OCI-LY3 (cell line): ENCODE results near the gene THAP3.

Experiments
- H2AFZ ChIP-seq: fragments of 200-600, 300-600 bp; shearing (Covaris generic); 2 replicates; pipeline ENCODE4 v1.6.0; 2014; ENCODE audit warnings: antibody characterized with exemption, low read depth, low read length
- H3K27ac ChIP-seq: fragments of 200-600, 300-600 bp; sonication (generic); 2 replicates; pipeline ENCODE4 v1.5.1; 2014; ENCODE audit warnings: mild to moderate bottlenecking, low read length, moderate library complexity, mixed read lengths
- H3K27me3 ChIP-seq: fragments of 200-600, 300-600 bp; sonication (generic); 2 replicates; pipeline ENCODE4 v1.6.1; 2014; ENCODE audit warnings: low read depth, low read length, mixed read lengths
- H3K36me3 ChIP-seq: fragments of 200-600, 300-600 bp; sonication (generic); replicated peaks from 2 replicates; pipeline ENCODE3; 2014; ENCODE audit warnings: low read depth, low read length, mixed read lengths
- H3K4me1 ChIP-seq: fragments of 300-600, 200-600 bp; sonication (generic); 2 replicates; pipeline ENCODE4 v1.6.1; 2014; ENCODE audit warnings: low read length, mixed read lengths
- H3K4me2 ChIP-seq: fragments of 200-600, 300-600 bp; sonication (generic); 2 replicates; pipeline ENCODE4 v1.6.1; 2014; ENCODE audit warnings: low read length, mixed read lengths
- H3K4me3 ChIP-seq: fragments of 300-600, 200-600 bp; sonication (generic); 2 replicates; pipeline ENCODE4 v1.5.1; 2014; ENCODE audit warnings: antibody characterized with exemption, mild to moderate bottlenecking, low read length, moderate library complexity
- H3K79me2 ChIP-seq: fragments of 300-600, 200-600 bp; shearing (Covaris generic); 2 replicates; pipeline ENCODE4 v1.6.1; 2014; ENCODE audit warnings: mild to moderate bottlenecking, low read length, mixed read lengths
- H3K9ac ChIP-seq: fragments of 300-600, 200-600 bp; shearing (Covaris generic); 2 replicates; pipeline ENCODE4 v1.6.0; 2014; ENCODE audit warnings: mild to moderate bottlenecking, low read length, moderate library complexity
- H3K9me3 ChIP-seq: fragments of 200-600, 300-600 bp; shearing (Covaris generic); 2 replicates; pipeline ENCODE4 v1.6.1; 2014; ENCODE audit warnings: low read length, mixed read lengths; ENCODE audit not compliant: insufficient read depth
- H4K20me1 ChIP-seq: fragments of 200-600, 300-600 bp; sonication (generic); 2 replicates; pipeline ENCODE4 v1.6.1; 2016; ENCODE audit warnings: low read length, mixed read lengths; ENCODE audit not compliant: insufficient read depth
- EZH2phosphoT487 ChIP-seq: fragments of 200-600 bp; shearing (Covaris generic); IDR thresholded peaks from 2 replicates; pipeline ENCODE4 v1.6.1; 2018; ENCODE audit warnings: antibody characterized with exemption, mixed run types, low read depth
- TF ChIP-seq, protein P1 (sequence below): fragments of 200-600, 300-600 bp; sonication (generic); IDR thresholded peaks from 2 replicates; pipeline ENCODE4 v1.5.1; 2014; ENCODE audit warnings: antibody characterized with exemption, low read length, low read depth

Gene THAP3

DNA sequence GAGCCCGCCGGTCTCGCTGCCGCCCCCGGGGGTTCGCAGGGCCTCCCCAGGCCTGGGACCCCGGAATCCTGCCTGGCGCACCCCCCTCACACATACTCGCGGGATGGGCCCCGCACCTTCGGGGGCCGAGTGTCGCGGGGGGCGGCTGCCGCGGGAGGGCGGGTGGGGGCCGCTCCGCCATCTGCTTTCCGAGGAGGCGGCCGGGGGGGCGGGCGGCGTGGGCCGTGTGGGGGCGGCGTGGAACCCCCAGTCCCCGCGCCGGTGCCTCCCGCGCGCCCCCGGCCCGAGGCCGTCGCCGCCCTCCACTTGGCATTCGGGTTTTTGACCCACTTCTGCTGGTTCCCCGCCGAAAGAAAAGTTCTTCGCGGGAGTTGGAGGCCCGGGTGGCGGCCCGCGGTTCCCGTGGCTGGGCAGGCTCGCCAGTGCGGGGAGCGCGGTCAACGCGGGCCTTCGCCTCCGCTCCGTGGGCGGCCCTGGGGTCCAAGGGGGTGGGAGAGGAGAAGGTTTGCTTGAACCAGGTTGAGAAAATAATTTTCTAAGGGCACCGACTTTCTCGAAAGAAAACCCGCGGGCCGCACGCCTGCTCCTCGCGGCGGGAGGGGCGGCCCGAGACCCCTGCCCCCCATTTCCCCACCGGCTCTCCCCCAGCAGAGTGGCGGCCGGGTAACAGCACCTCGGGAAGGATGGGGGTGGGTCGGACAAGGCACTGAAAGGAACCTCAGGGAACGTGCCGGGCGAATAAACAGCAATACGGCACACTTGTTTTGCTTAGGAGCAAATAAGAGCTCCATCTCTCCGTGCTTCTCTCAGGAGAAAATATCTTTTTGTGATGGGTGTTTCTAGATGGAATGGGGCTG is 9.5 kb upstream of the THAP3 start:
- peak overlapping the region; percentile 57 for H3K9ac ChIP-seq
- peaks cover 37% of the 10 kb centered on the region for H3K79me2 ChIP-seq
- TF ChIP-seq EZH2phosphoT487, result no peak
- TF ChIP-seq, protein P1, sequence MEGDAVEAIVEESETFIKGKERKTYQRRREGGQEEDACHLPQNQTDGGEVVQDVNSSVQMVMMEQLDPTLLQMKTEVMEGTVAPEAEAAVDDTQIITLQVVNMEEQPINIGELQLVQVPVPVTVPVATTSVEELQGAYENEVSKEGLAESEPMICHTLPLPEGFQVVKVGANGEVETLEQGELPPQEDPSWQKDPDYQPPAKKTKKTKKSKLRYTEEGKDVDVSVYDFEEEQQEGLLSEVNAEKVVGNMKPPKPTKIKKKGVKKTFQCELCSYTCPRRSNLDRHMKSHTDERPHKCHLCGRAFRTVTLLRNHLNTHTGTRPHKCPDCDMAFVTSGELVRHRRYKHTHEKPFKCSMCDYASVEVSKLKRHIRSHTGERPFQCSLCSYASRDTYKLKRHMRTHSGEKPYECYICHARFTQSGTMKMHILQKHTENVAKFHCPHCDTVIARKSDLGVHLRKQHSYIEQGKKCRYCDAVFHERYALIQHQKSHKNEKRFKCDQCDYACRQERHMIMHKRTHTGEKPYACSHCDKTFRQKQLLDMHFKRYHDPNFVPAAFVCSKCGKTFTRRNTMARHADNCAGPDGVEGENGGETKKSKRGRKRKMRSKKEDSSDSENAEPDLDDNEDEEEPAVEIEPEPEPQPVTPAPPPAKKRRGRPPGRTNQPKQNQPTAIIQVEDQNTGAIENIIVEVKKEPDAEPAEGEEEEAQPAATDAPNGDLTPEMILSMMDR, result no peak
- H3K4me3 ChIP-seq, result peak overlapping the region; percentile 83
- H3K4me2 ChIP-seq, result peak overlapping the region; percentile 82
- H3K36me3 ChIP-seq, result peaks cover 7% of the 10 kb centered on the region
- H3K4me1 ChIP-seq, result peaks cover 5% of the 10 kb centered on the region
- H3K27ac ChIP-seq, result no peak overlapping the region
- no peaks in the 10 kb centered on the region for H3K27me3 ChIP-seq
- H2AFZ ChIP-seq, result no peak overlapping the region
- H4K20me1 ChIP-seq, result peaks cover 22% of the 10 kb centered on the region
- H3K9me3 ChIP-seq, result no peaks in the 10 kb centered on the region

DNA sequence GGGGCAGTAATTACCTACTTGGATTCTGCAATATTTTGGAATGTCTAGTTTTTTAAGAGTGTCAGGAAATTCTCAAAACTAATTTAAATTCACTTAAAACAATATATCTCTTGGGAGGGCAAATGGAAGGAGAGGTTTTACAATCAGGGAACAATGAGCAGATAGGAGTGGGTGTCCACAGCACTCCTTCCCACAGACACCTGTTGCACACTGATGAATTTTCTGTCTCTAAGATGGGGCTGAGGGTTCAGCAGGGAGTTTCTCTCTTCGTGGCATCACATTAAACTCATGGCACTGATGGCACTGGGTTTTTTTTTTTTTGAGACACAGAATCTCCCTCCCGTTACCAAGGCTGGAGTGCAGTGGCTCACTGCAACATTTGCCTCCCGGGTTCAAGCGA is 5.6 kb upstream of the THAP3 start:
- Histone ChIP-seq H3K9ac (no peak overlapping the region), H3K27ac (no peak overlapping the region), H4K20me1 (peaks cover 26% of the 10 kb centered on the region), H3K4me2 (no peak overlapping the region), H3K27me3 (no peaks in the 10 kb centered on the region), H3K36me3 (peaks cover 21% of the 10 kb centered on the region), H3K4me1 (peaks cover 5% of the 10 kb centered on the region), H3K9me3 (no peaks in the 10 kb centered on the region), H3K79me2 (peaks cover 33% of the 10 kb centered on the region), H2AFZ (no peak overlapping the region), H3K4me3 (no peak overlapping the region)
- TF ChIP-seq, protein P1, result no peak
- TF ChIP-seq EZH2phosphoT487, result no peak

DNA sequence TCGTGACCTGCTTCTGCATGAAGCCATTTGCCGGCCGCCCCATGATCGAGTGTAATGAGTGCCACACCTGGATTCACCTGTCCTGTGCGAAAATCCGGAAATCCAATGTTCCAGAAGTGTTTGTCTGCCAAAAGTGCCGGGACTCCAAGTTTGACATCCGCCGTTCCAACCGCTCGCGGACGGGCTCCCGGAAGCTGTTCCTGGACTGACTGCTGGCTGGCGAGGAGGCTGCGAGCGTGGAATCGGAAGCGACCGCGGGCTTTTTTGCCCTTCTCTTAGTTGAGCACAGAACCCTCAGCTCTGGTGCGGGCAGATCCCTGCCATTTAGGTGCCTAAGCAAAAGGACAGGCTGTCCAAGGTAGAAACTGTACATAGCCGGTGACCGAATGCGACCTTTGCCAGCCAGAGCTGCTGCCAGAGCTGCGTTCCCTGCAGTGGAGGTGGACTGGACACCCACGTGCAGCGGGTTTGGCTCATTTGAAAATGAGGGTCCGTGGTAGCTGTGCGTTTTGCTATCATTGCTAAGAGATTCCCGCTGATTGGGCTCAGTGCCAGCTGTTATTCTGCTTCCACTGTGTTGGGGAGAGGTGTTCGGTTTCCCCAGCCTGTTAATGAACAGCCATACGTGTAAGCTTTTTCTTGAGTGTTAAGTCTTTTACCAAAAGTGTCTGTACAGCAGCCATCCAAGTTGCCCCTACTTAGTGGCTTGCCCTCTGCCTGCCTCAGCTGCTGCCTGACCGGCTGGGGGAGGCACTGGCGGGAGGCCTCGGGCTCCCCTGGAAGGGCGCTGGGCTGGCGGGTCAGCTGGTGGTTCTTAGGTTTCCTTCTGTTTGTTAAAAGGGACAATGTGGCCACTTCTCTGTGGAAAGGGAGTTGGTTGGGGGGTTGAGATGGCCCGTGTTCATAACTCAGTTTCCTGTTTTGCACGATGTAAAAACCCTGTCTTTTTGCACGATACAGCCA is 3.0 kb upstream of the THAP3 start:
- peaks cover 27% of the 10 kb centered on the region for H3K79me2 ChIP-seq

More for the DNA sequence above, 3.0 kb upstream of the THAP3 start:
- H3K4me3 ChIP-seq, result no peak overlapping the region
- no peaks in the 10 kb centered on the region for H3K9me3 ChIP-seq
- H3K4me2 ChIP-seq, result no peak overlapping the region
- H3K4me1 ChIP-seq, result peaks cover 9% of the 10 kb centered on the region; the same call in 1 of the 2 replicates
- H3K36me3 ChIP-seq, result peaks cover 20% of the 10 kb centered on the region
- H2AFZ ChIP-seq, result no peak overlapping the region
- H3K27ac ChIP-seq, result no peak overlapping the region
- H3K27me3 ChIP-seq, result no peaks in the 10 kb centered on the region
- no peak overlapping the region for H3K9ac ChIP-seq
- peaks cover 13% of the 10 kb centered on the region for H4K20me1 ChIP-seq
- TF ChIP-seq EZH2phosphoT487, result no peak
- TF ChIP-seq, protein P1, result no peak
